Measurements from ENCODE around the gene ATG9B.

ATG9B gene

DNA sequence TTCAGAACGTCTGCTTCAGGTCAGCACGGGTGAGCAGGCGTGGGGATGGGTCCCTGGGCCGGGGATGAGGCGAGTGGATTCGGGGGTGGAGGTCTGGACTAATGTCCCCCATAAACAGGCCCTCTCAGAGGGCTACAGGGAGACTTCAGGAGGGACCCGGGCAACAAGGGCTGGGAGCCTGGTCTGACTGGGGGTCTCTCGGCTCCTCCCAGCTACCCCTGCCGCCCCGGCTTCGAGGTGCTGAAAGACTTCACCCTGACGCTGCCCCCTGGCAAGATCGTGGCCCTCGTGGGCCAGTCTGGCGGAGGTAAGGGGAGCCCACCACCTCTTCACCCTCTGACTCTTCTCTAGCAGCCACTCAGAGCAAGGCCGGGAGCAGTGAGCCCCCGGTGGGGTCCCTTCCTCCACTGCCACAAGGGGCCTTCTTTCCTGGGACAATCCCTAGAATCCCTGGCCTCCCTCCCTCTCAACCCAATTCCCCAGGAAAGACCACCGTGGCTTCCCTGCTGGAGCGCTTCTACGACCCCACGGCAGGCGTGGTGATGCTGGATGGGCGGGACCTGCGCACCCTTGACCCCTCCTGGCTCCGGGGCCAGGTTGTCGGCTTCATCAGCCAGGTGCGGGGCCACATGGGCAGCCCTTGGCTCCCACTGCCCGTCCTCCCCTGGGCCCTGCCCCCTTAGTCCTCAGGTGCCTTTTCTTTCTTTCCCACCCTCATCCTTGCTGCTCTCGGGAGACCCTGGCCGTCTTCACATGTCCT lies 16.5 kb upstream of the ATG9B start:
- H3K36me3 ChIP-seq (ENCODE audit: control insufficient read depth, insufficient read depth, low read length): peaks cover 4% of the 10 kb centered on the region
- no peak overlapping the region for H3K27ac ChIP-seq (ENCODE audit: low read depth, low read length)
- H3K27me3 ChIP-seq (ENCODE audit: control insufficient read depth, insufficient read depth, low read length): no peaks in the 10 kb centered on the region
- H3K4me1 ChIP-seq (ENCODE audit: control insufficient read depth, insufficient read depth, low read length): no peaks in the 10 kb centered on the region
- H3K9ac ChIP-seq (ENCODE audit: low read length): no peak overlapping the region
- no peak overlapping the region for H3K4me3 ChIP-seq (ENCODE audit: low read length)

GRCh38 chr7:151039850-151040548 lies 15.7 kb upstream of the ATG9B start:
- H3K27ac ChIP-seq (ENCODE audit: low read depth, low read length): no peak overlapping the region
- H3K4me1 ChIP-seq (ENCODE audit: control insufficient read depth, insufficient read depth, low read length): no peaks in the 10 kb centered on the region
- H3K27me3 ChIP-seq (ENCODE audit: control insufficient read depth, insufficient read depth, low read length): no peaks in the 10 kb centered on the region
- no peak overlapping the region for H3K4me3 ChIP-seq (ENCODE audit: low read length)
- H3K36me3 ChIP-seq (ENCODE audit: control insufficient read depth, insufficient read depth, low read length): peaks cover 10% of the 10 kb centered on the region
- no peak overlapping the region for H3K9ac ChIP-seq (ENCODE audit: low read length)

GRCh38 chr7:151038951-151039849 lies 14.9 kb upstream of the ATG9B start:
- Histone ChIP-seq H3K27ac (ENCODE audit: low read depth, low read length) (no peak overlapping the region), H3K36me3 (ENCODE audit: control insufficient read depth, insufficient read depth, low read length) (peaks cover 17% of the 10 kb centered on the region), H3K9ac (ENCODE audit: low read length) (no peak overlapping the region), H3K4me3 (ENCODE audit: low read length) (no peak overlapping the region), H3K4me1 (ENCODE audit: control insufficient read depth, insufficient read depth, low read length) (no peaks in the 10 kb centered on the region), H3K27me3 (ENCODE audit: control insufficient read depth, insufficient read depth, low read length) (no peaks in the 10 kb centered on the region)

DNA sequence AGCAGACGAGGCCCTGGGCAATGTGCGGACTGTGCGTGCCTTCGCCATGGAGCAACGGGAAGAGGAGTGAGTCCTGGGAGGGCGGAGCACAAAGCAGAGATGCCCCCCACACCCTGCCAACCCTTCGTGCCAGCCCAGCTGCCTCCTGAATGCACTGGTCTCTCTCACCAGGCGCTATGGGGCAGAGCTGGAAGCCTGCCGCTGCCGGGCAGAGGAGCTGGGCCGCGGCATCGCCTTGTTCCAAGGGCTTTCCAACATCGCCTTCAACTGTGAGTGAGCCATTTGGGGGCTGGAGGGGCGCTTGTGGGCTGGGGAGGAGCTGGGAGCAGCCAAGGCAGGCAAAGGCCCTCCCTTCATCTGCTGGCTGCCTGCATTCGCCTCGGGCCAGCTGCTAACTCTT lies 11.6 kb upstream of the ATG9B start:
- no peak overlapping the region for H3K9ac ChIP-seq (ENCODE audit: low read length)
- no peaks in the 10 kb centered on the region for H3K4me1 ChIP-seq (ENCODE audit: control insufficient read depth, insufficient read depth, low read length)
- H3K4me3 ChIP-seq (ENCODE audit: low read length): no peak overlapping the region
- no peak overlapping the region for H3K27ac ChIP-seq (ENCODE audit: low read depth, low read length)
- no peaks in the 10 kb centered on the region for H3K27me3 ChIP-seq (ENCODE audit: control insufficient read depth, insufficient read depth, low read length)
- H3K36me3 ChIP-seq (ENCODE audit: control insufficient read depth, insufficient read depth, low read length): peaks cover 13% of the 10 kb centered on the region

DNA sequence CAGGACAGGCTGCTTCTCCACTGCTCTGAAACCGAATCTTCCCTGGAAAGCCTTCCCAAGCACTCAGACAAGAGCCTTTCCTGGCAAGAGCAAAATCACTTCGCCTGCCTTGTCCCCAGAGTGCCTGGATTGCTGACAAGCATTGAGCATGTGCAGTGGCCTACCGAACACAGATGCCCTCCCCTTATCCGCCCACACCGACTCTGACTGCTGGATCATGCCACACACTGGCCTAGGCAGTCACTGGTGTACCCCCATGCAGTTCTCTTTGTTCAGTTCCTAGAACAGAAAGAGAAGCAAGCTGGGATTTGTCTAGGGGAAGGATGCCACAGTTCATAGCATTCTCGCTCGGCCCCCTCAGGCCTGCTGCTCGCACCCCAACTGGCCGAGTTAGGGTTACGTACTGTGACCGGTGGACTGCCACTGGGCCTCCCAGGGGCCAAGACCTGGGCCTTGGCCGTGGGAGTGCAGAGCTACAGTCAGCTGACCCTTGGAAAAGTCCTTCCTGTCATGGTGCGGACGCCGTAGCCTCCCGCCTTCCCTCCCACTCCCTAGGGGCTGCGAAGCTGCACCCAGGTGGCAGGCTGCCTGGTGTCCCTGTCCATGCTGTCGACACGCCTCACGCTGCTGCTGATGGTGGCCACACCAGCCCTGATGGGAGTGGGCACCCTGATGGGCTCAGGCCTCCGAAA lies 10.9 kb upstream of the ATG9B start:
- Histone ChIP-seq H3K4me3 (ENCODE audit: low read length) (no peak overlapping the region), H3K4me1 (ENCODE audit: control insufficient read depth, insufficient read depth, low read length) (no peaks in the 10 kb centered on the region), H3K36me3 (ENCODE audit: control insufficient read depth, insufficient read depth, low read length) (peaks cover 13% of the 10 kb centered on the region), H3K27me3 (ENCODE audit: control insufficient read depth, insufficient read depth, low read length) (no peaks in the 10 kb centered on the region), H3K9ac (ENCODE audit: low read length) (no peak overlapping the region), H3K27ac (ENCODE audit: low read depth, low read length) (no peak overlapping the region)

GRCh38 chr7:151034312-151035025 lies 10.2 kb upstream of the ATG9B start:
- H3K4me3 ChIP-seq (ENCODE audit: low read length): no peak overlapping the region
- peaks cover 13% of the 10 kb centered on the region for H3K36me3 ChIP-seq (ENCODE audit: control insufficient read depth, insufficient read depth, low read length)
- H3K4me1 ChIP-seq (ENCODE audit: control insufficient read depth, insufficient read depth, low read length): no peaks in the 10 kb centered on the region
- no peak overlapping the region for H3K9ac ChIP-seq (ENCODE audit: low read length)
- no peaks in the 10 kb centered on the region for H3K27me3 ChIP-seq (ENCODE audit: control insufficient read depth, insufficient read depth, low read length)
- H3K27ac ChIP-seq (ENCODE audit: low read depth, low read length): no peak overlapping the region

GRCh38 chr7:151033864-151034249 lies 9.6 kb upstream of the ATG9B start:
- H3K27me3 ChIP-seq (ENCODE audit: control insufficient read depth, insufficient read depth, low read length): no peaks in the 10 kb centered on the region
- H3K4me1 ChIP-seq (ENCODE audit: control insufficient read depth, insufficient read depth, low read length): peaks cover 2% of the 10 kb centered on the region
- H3K27ac ChIP-seq (ENCODE audit: low read depth, low read length): no peak overlapping the region
- no peak overlapping the region for H3K9ac ChIP-seq (ENCODE audit: low read length)
- H3K36me3 ChIP-seq (ENCODE audit: control insufficient read depth, insufficient read depth, low read length): peaks cover 13% of the 10 kb centered on the region
- no peak overlapping the region for H3K4me3 ChIP-seq (ENCODE audit: low read length)

- no peak overlapping the region for H3K9ac ChIP-seq (ENCODE audit: low read length)
- H3K4me3 ChIP-seq (ENCODE audit: low read length): no peak overlapping the region
- peaks cover 13% of the 10 kb centered on the region for H3K36me3 ChIP-seq (ENCODE audit: control insufficient read depth, insufficient read depth, low read length)
These were observed 8.9 kb upstream of the ATG9B start for GRCh38 chr7:151032936-151033863.

GRCh38 chr7:151031011-151031410 lies 6.7 kb upstream of the ATG9B start:
- no peak overlapping the region for H3K4me3 ChIP-seq (ENCODE audit: low read length)
- H3K27ac ChIP-seq (ENCODE audit: low read depth, low read length): no peak overlapping the region
- H3K9ac ChIP-seq (ENCODE audit: low read length): no peak overlapping the region
- no peaks in the 10 kb centered on the region for H3K27me3 ChIP-seq (ENCODE audit: control insufficient read depth, insufficient read depth, low read length)
- peaks cover 13% of the 10 kb centered on the region for H3K36me3 ChIP-seq (ENCODE audit: control insufficient read depth, insufficient read depth, low read length)
- H3K4me1 ChIP-seq (ENCODE audit: control insufficient read depth, insufficient read depth, low read length): peaks cover 2% of the 10 kb centered on the region

More at GRCh38 chr7:151032936-151033863, 8.9 kb upstream of the ATG9B start:
- peaks cover 2% of the 10 kb centered on the region for H3K4me1 ChIP-seq (ENCODE audit: control insufficient read depth, insufficient read depth, low read length)
- H3K27me3 ChIP-seq (ENCODE audit: control insufficient read depth, insufficient read depth, low read length): no peaks in the 10 kb centered on the region
- H3K27ac ChIP-seq (ENCODE audit: low read depth, low read length): no peak overlapping the region

DNA sequence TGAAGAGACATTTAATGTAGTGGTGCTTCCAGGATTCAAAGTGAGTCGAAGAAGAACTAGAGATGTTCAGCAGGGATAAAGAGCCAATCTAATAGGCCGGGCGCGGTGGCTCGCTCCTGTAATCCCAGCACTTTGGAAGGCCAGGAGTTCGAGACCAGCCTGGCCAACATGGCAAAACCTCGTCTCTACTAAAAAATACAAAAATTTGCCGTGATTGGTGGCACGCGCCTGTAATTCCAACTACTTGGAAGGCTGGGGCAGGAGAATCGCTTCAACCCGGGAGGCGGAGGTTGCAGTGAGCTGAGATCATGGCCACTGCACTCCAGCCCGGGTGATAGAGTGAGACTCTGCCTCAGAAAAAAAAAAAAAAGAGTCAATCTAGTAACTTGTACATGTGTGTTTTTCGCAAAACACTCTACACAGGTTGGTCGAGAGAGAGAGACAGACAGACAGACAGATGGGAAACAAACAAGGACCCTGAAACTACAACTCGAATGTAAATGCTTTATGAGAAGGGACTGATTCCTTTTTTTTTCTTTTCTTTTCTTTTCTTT lies 4.7 kb upstream of the ATG9B start:
- Histone ChIP-seq H3K9ac (ENCODE audit: low read length) (peak overlapping the region; percentile 62), H3K4me3 (ENCODE audit: low read length) (peak overlapping the region; percentile 96), H3K27me3 (ENCODE audit: control insufficient read depth, insufficient read depth, low read length) (no peaks in the 10 kb centered on the region), H3K36me3 (ENCODE audit: control insufficient read depth, insufficient read depth, low read length) (no peaks in the 10 kb centered on the region), H3K4me1 (ENCODE audit: control insufficient read depth, insufficient read depth, low read length) (peaks cover 2% of the 10 kb centered on the region), H3K27ac (ENCODE audit: low read depth, low read length) (peak overlapping the region; percentile 85)

Data from rectal smooth muscle tissue (tissue), 1 donor.